ENCODE measurements around the gene BEX2.

DNA sequence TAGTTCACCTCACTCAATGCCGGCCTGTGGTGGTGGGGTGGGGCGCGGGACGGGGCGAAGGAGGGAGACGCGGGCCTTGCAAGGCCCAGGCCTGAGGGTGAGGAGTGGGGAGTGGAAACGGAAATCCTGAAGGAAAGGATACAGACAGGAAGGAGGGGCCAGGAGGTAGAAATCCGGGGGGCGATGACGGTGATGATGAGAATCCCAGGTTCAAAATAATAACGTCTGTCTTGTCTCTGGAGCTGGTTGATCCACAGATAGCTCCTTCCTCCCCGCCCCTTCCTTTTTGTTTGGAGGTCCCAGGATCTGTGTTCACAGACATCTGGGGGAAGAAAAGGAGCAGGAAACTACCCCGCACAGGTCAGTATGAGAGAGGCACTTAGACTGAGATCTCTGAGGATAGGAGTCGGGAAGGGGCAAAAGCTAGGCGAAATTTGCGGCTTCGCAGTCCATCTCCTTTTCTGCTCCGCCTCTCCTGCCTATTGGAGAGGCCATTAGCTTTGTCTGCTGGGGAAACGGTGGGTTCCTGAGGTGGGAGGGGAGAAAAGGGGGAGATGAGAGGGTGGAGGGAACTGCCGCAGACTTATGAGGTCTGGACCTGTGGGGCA lies 20.0 kb upstream of the BEX2 start:
- TF ChIP-seq, protein P1, sequence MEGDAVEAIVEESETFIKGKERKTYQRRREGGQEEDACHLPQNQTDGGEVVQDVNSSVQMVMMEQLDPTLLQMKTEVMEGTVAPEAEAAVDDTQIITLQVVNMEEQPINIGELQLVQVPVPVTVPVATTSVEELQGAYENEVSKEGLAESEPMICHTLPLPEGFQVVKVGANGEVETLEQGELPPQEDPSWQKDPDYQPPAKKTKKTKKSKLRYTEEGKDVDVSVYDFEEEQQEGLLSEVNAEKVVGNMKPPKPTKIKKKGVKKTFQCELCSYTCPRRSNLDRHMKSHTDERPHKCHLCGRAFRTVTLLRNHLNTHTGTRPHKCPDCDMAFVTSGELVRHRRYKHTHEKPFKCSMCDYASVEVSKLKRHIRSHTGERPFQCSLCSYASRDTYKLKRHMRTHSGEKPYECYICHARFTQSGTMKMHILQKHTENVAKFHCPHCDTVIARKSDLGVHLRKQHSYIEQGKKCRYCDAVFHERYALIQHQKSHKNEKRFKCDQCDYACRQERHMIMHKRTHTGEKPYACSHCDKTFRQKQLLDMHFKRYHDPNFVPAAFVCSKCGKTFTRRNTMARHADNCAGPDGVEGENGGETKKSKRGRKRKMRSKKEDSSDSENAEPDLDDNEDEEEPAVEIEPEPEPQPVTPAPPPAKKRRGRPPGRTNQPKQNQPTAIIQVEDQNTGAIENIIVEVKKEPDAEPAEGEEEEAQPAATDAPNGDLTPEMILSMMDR (IDR thresholded peaks at IDR 0.05) = no peak
- TF ChIP-seq ZFX (IDR thresholded peaks at IDR 0.05; ENCODE audit: borderline replicate concordance) = no peak

All from 22Rv1 (cell line).